Measurements from ENCODE around the gene SYCP3. TPM values are rescaled to one million over a fixed set of nuclear protein-coding genes. Genes with fewer than 3 reads are reported as not detected.

The SYCP3 gene
- total and polyA plus RNA-seq, 2 of the 8 experiments (the other 6 are each of a cell fraction or from before 2014, with no cell fraction given), result 0.02 to 0.07 TPM

DNA sequence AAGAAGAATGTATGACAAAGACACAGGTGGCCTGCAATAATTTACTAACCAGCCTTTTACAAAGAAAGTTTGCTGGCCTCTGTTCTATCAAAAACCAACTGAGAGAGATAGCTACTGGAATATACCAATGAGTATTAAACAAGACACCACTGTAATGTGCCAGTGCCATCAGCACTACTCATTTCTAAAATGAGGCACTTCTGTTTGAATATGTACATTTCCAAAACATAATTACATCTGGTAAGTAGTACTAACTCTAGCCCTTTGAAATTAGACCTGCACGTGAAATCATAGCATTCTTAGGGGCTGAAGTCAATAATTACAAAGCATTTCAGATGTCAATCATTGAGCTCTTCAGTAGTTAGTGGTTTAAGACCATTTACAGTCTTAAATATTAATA lies 6.9 kb upstream of the SYCP3 start:
- Histone ChIP-seq H3K4ac (replicated peaks; ENCODE audit: insufficient read length, low read depth, low read length) (no peak overlapping the region), H3K14ac (ENCODE audit: insufficient read length) (no peak overlapping the region), H2BK120ac (replicated peaks; ENCODE audit: low read depth, low read length) (no peak overlapping the region), H3K79me1 (ENCODE audit: low read depth, low read length) (0 out of 2 replicates have a peak, but pooled peaks cover 3% of the 10 kb centered on the region), H3K4me1 (replicated peaks in 1 of 4; ENCODE audit: control insufficient read depth in 3 of 4, insufficient read depth in 4 of 4, low read length in 3 of 4) (peaks cover 0 to 3% (median 3%) of the 10 kb centered on the region in 4 experiments; a peak in 3 of 7 replicates), H2BK12ac (ENCODE audit: low read depth, low read length) (no peak overlapping the region), H2BK5ac (ENCODE audit: low read depth, low read length) (no peak overlapping the region), H3K79me2 (ENCODE audit: control insufficient read depth in 1 of 2, insufficient read depth in 2 of 2, low read length in 2 of 2) (no peaks in the 10 kb centered on the region), H3K27ac (ENCODE audit: low read depth, low read length) (no peak overlapping the region), H3K23ac (ENCODE audit: insufficient read length) (no peak overlapping the region), H2AFZ (ENCODE audit: low read length) (no peak overlapping the region), H3K56ac (replicated peaks; ENCODE audit: insufficient read length, low read depth, low read length) (no peak overlapping the region), H2BK20ac (ENCODE audit: low read length) (no peak overlapping the region), H3K18ac (ENCODE audit: extremely low read depth, low read length) (no peak overlapping the region), H4K91ac (replicated peaks; ENCODE audit: insufficient read length, low read length) (no peak overlapping the region), H2AK5ac (ENCODE audit: low read depth, low read length) (no peak overlapping the region), H4K8ac (ENCODE audit: extremely low read depth, insufficient read depth, low read length) (no peak overlapping the region), H3K4me2 (ENCODE audit: insufficient read depth in 1 of 2, low read depth in 2 of 2, low read length in 2 of 2) (no peak overlapping the region), H3K4me3 (ENCODE audit: extremely low read depth in 1 of 4, insufficient read depth in 2 of 4, low read depth in 3 of 4, low read length in 4 of 4) (no peak overlapping the region), H4K5ac (ENCODE audit: insufficient read length, low read depth, low read length) (no peak overlapping the region), H2BK15ac (ENCODE audit: low read length) (no peak overlapping the region), H3K23me2 (ENCODE audit: low read depth, low read length) (no peaks in the 10 kb centered on the region), H3K36me3 (ENCODE audit: control insufficient read depth in 2 of 4, insufficient read depth in 4 of 4, low read length in 3 of 4) (peaks cover 9 to 43% (median 26%) of the 10 kb centered on the region in 4 experiments; a peak in 7 of 8 replicates), H3K9me3 (ENCODE audit: insufficient read depth in 2 of 2, low read depth in 1 of 2, low read length in 1 of 2) (no peaks in the 10 kb centered on the region), H4K20me1 (replicated peaks in 1 of 2; ENCODE audit: control insufficient read depth in 1 of 2, insufficient read depth in 2 of 2, low read length in 2 of 2) (no peaks in the 10 kb centered on the region), H3K27me3 (replicated peaks in 1 of 4; ENCODE audit: control insufficient read depth in 3 of 4, extremely low read depth in 1 of 4, insufficient read depth in 3 of 4, low read length in 3 of 4) (no peaks in the 10 kb centered on the region), H3K9ac (replicated peaks in 1 of 4; ENCODE audit: extremely low read depth in 1 of 4, low read depth in 3 of 4, low read length in 3 of 4) (no peak overlapping the region)
- DNase-seq (ENCODE audit: low read depth in 1 of 2, low spot score in 2 of 2), result no peak
- WGBS, 2 experiments (ENCODE audit: extremely low coverage in 1 of 2, insufficient coverage in 1 of 2, insufficient read length in 1 of 2, insufficient replicate concordance in 2 of 2, low coverage in 1 of 2, low lambda C conversion rate in 2 of 2, missing lambda C conversion rate in 1 of 2), result 96% methylated on average over 1 of the region's 1 CpG; no CpG with 5 or more reads in 1 of the 2 experiments
- no peak for FAIRE-seq
- ChIA-PET CTCF (ENCODE audit: partially characterized antibody) (interaction anchor here (1.1 to 2.2 kb wide), 3 partner anchors 13 to 84 kb away, joined by 3 to 6 read pairs (median 4); partner anchors contain the start of gene GNPTAB), POLR2A (ENCODE audit: partially characterized antibody) (interaction anchor here (1.2 kb wide), 1 partner anchor 11 kb away, joined by 3 read pairs; no protein-coding TSS in a partner anchor)
- no peak for TF ChIP-seq HDAC2 (IDR thresholded peaks at IDR 0.05; ENCODE audit: borderline replicate concordance in 1 of 2, low read depth in 2 of 2, low read length in 2 of 2)
- no peak for TF ChIP-seq SAP30 (IDR thresholded peaks at IDR 0.05; ENCODE audit: insufficient read depth, insufficient replicate concordance, low read length)
- no peak for TF ChIP-seq POU5F1 (IDR thresholded peaks at IDR 0.05; ENCODE audit: low read depth, low read length)
- TF ChIP-seq GTF2F1 (IDR thresholded peaks at IDR 0.05; ENCODE audit: borderline replicate concordance, low read depth, low read length), result no peak
- TF ChIP-seq EZH2 (IDR thresholded peaks at IDR 0.05; ENCODE audit: low read depth, low read length, severe bottlenecking), result no peak
- no peak for TF ChIP-seq CTBP2 (IDR thresholded peaks at IDR 0.05; ENCODE audit: borderline replicate concordance, insufficient read depth, insufficient read length, low read length)
- TF ChIP-seq TBP (IDR thresholded peaks at IDR 0.05; ENCODE audit: low read depth, low read length), result no peak
- TF ChIP-seq JUN (IDR thresholded peaks at IDR 0.05; ENCODE audit: low read depth, low read length), result no peak
- TF ChIP-seq RAD21 (IDR thresholded peaks at IDR 0.05 in 1 of 2, conservative IDR thresholded peaks at IDR 0.05 in 1 of 2; ENCODE audit: low read depth in 2 of 2, low read length in 2 of 2), result no peak
- TF ChIP-seq EP300 (IDR thresholded peaks at IDR 0.05; ENCODE audit: borderline replicate concordance in 1 of 2, low read depth in 2 of 2, low read length in 2 of 2), result no peak
- TF ChIP-seq NRF1 (IDR thresholded peaks at IDR 0.05; ENCODE audit: low read depth, low read length), result no peak
- no peak for TF ChIP-seq JUND (IDR thresholded peaks at IDR 0.05; ENCODE audit: low read length)

Data from H1 (cell line).